ENCODE data around the gene DYNLT5. TPM values are rescaled to one million over a fixed set of nuclear protein-coding genes. Genes with fewer than 3 reads are reported as not detected.
"Not testable (repeated sequence)": the region's sequence is repeated elsewhere in the genome, so short reads cannot be mapped to it uniquely, and the experiment has no call there.

The DYNLT5 gene
- total and polyA plus RNA-seq, 4 donors = 0.23 to 10.3 (median 3.3) TPM; not detected in 1

GRCh38 chr1:66728716-66729115 lies 23.5 kb upstream of the DYNLT5 start:
- DNase-seq; H3K27me3 ChIP-seq (ENCODE audit: control insufficient read depth in 1 of 2, insufficient read depth in 2 of 2, low read length in 1 of 2): not testable (repeated sequence)
- intact Hi-C loops (cut with DNase I) = loop anchor here (5.0 to 10.0 kb wide), 6 partner anchors 41 to 474 kb away; partner anchors contain the start of gene SGIP1 (in 2 of the 2)

DNA sequence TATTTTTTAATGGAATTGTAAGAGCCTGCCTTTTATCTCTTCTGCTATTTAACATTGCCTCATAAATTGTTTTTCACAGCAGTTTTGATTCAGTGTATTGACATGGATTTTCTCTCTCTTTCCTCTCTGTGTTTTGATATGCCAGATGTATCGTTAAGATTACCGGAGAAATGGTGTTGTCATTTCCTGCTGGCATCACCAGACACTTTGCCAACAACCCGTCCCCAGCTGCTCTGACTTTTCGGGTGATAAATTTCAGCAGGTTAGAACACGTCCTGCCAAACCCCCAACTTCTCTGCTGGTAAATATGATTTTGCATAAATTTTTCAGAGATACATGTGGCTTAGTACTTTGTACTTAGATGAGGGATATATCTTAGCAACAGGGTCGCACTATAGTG lies 23.1 kb upstream of the DYNLT5 start:
- Histone ChIP-seq H3K4me1 (ENCODE audit: control insufficient read depth in 1 of 2, insufficient read depth in 2 of 2, low read length in 2 of 2) (peaks cover 0 to 3% of the 10 kb centered on the region in 2 donors), H3K27ac (ENCODE audit: low read depth in 1 of 2, low read length in 2 of 2) (no peak overlapping the region), H3K36me3 (ENCODE audit: control insufficient read depth in 1 of 2, insufficient read depth in 2 of 2, low read length in 1 of 2) (peaks cover 0 to 4% of the 10 kb centered on the region in 2 donors), H3K27me3 (ENCODE audit: control insufficient read depth in 1 of 2, insufficient read depth in 2 of 2, low read length in 1 of 2) (no peaks in the 10 kb centered on the region), H3K4me3 (ENCODE audit: low read length in 2 of 2) (no peak overlapping the region), H3K9me3 (ENCODE audit: control insufficient read depth, low read length) (no peaks in the 10 kb centered on the region)
- intact Hi-C loops (cut with DNase I) = loop anchor here (5.0 to 10.0 kb wide), 6 partner anchors 42 to 474 kb away; partner anchors contain the start of gene SGIP1 (in 2 of the 2)
- ATAC-seq (ENCODE audit: low FRiP score) (no peak), DNase-seq (no peak)
- 37 to 38% methylated on average over 6 of the region's 6 CpGs for WGBS, 2 donors

More at GRCh38 chr1:66728716-66729115, 23.5 kb upstream of the DYNLT5 start:
- not testable (repeated sequence) for H3K4me3 ChIP-seq (ENCODE audit: low read length in 2 of 2); ATAC-seq (ENCODE audit: low FRiP score); H3K4me1 ChIP-seq (ENCODE audit: control insufficient read depth in 1 of 2, insufficient read depth in 2 of 2, low read length in 2 of 2); H3K27ac ChIP-seq (ENCODE audit: low read depth in 1 of 2, low read length in 2 of 2); H3K36me3 ChIP-seq (ENCODE audit: control insufficient read depth in 1 of 2, insufficient read depth in 2 of 2, low read length in 1 of 2); H3K9me3 ChIP-seq (ENCODE audit: control insufficient read depth, low read length)

- ATAC-seq (ENCODE audit: low FRiP score) = no peak
- intact Hi-C loops (cut with DNase I) = loop anchor here (5.0 to 10.0 kb wide), 6 partner anchors 42 to 475 kb away; partner anchors contain the start of gene SGIP1 (in 2 of the 2)
Measured at GRCh38 chr1:66729523-66729922, 22.7 kb upstream of the DYNLT5 start.

GRCh38 chr1:66730462-66730861 lies 21.8 kb upstream of the DYNLT5 start:
- ATAC-seq (ENCODE audit: low FRiP score) (no peak), DNase-seq (no peak)
- Histone ChIP-seq H3K36me3 (ENCODE audit: control insufficient read depth in 1 of 2, insufficient read depth in 2 of 2, low read length in 1 of 2) (peaks cover 0 to 4% of the 10 kb centered on the region in 2 donors), H3K27ac (ENCODE audit: low read depth in 1 of 2, low read length in 2 of 2) (no peak overlapping the region), H3K4me1 (ENCODE audit: control insufficient read depth in 1 of 2, insufficient read depth in 2 of 2, low read length in 2 of 2) (peaks cover 0 to 3% of the 10 kb centered on the region in 2 donors), H3K27me3 (ENCODE audit: control insufficient read depth in 1 of 2, insufficient read depth in 2 of 2, low read length in 1 of 2) (no peaks in the 10 kb centered on the region), H3K9me3 (ENCODE audit: control insufficient read depth, low read length) (no peaks in the 10 kb centered on the region), H3K4me3 (ENCODE audit: low read length in 2 of 2) (no peak overlapping the region)
- WGBS, 2 donors = 87 to 88% methylated on average over 2 of the region's 2 CpGs
- intact Hi-C loops (cut with DNase I) = no loop called here

More at GRCh38 chr1:66729523-66729922, 22.7 kb upstream of the DYNLT5 start:
- Histone ChIP-seq H3K36me3 (ENCODE audit: control insufficient read depth in 1 of 2, insufficient read depth in 2 of 2, low read length in 1 of 2) (peaks cover 0 to 4% of the 10 kb centered on the region in 2 donors), H3K4me1 (ENCODE audit: control insufficient read depth in 1 of 2, insufficient read depth in 2 of 2, low read length in 2 of 2) (peaks cover 0 to 3% of the 10 kb centered on the region in 2 donors), H3K27me3 (ENCODE audit: control insufficient read depth in 1 of 2, insufficient read depth in 2 of 2, low read length in 1 of 2) (no peaks in the 10 kb centered on the region), H3K4me3 (ENCODE audit: low read length in 2 of 2) (no peak overlapping the region), H3K27ac (ENCODE audit: low read depth in 1 of 2, low read length in 2 of 2) (no peak overlapping the region), H3K9me3 (ENCODE audit: control insufficient read depth, low read length) (no peaks in the 10 kb centered on the region)
- WGBS, 2 donors = 91 to 92% methylated on average over 3 of the region's 3 CpGs
- no peak for DNase-seq

DNA sequence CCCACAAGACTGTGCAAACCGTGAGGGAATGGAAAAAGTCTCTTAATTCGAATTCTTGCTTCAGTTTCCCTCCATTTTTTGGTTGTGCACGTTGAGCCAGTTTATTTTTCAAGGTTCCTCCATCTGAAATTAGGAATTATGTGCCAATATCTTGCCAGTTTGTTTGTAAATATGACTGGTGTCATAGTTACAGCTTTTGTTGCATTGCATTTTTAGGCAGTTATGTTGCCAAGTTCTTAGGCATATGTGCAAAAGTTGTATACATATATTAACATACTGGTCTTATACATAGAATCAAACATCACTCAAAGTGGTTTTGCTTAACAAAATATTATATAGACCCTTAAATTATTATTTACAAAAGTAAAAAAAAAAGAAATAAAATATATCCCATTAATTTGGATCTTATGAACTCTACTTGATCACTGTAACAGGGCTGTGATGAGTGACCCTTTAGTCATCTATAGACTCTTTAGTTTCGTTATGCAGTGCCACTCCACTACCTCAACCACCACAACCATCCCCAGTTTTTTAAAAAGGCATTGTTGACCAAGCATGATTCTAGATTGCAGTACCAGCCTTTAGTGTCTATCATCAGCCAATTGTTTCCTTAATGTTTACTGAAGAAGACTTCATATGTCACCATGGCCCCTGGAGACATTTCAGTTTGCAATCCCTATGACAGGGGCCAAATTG lies 20.9 kb upstream of the DYNLT5 start:
- no peak overlapping the region for H3K27ac ChIP-seq (ENCODE audit: low read depth in 1 of 2, low read length in 2 of 2)
- H3K27me3 ChIP-seq (ENCODE audit: control insufficient read depth in 1 of 2, insufficient read depth in 2 of 2, low read length in 1 of 2) = no peaks in the 10 kb centered on the region
- H3K9me3 ChIP-seq (ENCODE audit: control insufficient read depth, low read length) = no peaks in the 10 kb centered on the region
- no peak overlapping the region for H3K4me3 ChIP-seq (ENCODE audit: low read length in 2 of 2)
- 72 to 74% methylated on average over 4 of the region's 4 CpGs for WGBS, 2 donors
- intact Hi-C loops (cut with DNase I) = no loop called here
- H3K36me3 ChIP-seq (ENCODE audit: control insufficient read depth in 1 of 2, insufficient read depth in 2 of 2, low read length in 1 of 2) = peaks cover 0 to 4% of the 10 kb centered on the region in 2 donors
- no peaks in the 10 kb centered on the region for H3K4me1 ChIP-seq (ENCODE audit: control insufficient read depth in 1 of 2, insufficient read depth in 2 of 2, low read length in 2 of 2)
- ATAC-seq (ENCODE audit: low FRiP score) = no peak
- no peak for DNase-seq

DNA sequence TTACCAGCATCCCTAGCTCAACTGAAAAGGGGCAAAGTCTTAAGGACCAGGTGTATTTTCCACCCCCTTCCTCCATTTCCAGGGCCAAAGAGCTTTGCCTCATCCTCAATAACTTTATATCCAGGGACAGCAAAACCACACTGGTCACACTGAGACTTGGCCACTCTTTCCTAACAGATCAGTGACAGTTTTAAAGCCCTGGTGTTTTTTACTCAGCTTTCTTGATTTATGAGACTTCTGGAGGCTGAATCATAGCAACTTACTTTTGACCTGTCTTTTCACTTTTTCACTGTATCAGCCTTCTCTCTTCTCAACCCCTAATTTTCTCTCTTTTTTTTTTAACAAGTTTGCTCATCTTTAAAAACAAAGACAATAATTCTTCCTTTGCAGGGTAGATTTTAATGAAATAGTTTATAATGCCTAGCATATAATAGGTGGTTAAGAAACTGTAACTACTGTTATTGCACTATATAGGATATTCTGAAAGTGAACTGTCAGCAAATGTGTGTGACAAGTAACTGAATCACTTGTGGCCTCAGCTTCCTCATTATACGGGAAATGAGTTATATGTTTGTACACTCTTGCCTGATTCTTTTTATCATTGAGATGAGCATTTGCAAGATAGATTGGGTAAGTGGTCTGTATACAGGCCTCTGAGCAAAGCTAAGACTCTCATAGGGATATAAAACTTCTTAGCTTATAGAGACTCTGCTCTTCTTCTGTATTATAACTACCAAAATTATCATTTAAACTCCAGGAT lies 19.7 kb upstream of the DYNLT5 start:
- intact Hi-C loops (cut with DNase I) = no loop called here
- WGBS, 2 donors = 0 to 2% methylated on average over 1 of the region's 1 CpG
- Histone ChIP-seq H3K4me3 (ENCODE audit: low read length in 2 of 2) (no peak overlapping the region), H3K9me3 (ENCODE audit: control insufficient read depth, low read length) (no peaks in the 10 kb centered on the region), H3K36me3 (ENCODE audit: control insufficient read depth in 1 of 2, insufficient read depth in 2 of 2, low read length in 1 of 2) (peaks cover 0 to 4% of the 10 kb centered on the region in 2 donors), H3K27me3 (ENCODE audit: control insufficient read depth in 1 of 2, insufficient read depth in 2 of 2, low read length in 1 of 2) (no peaks in the 10 kb centered on the region), H3K4me1 (ENCODE audit: control insufficient read depth in 1 of 2, insufficient read depth in 2 of 2, low read length in 2 of 2) (no peaks in the 10 kb centered on the region), H3K27ac (ENCODE audit: low read depth in 1 of 2, low read length in 2 of 2) (no peak overlapping the region)
- no peak for ATAC-seq (ENCODE audit: low FRiP score)
- DNase-seq = no peak

GRCh38 chr1:66733348-66734017 lies 18.8 kb upstream of the DYNLT5 start:
- Histone ChIP-seq H3K4me1 (ENCODE audit: control insufficient read depth in 1 of 2, insufficient read depth in 2 of 2, low read length in 2 of 2) (no peaks in the 10 kb centered on the region), H3K27ac (ENCODE audit: low read depth in 1 of 2, low read length in 2 of 2) (no peak overlapping the region), H3K4me3 (ENCODE audit: low read length in 2 of 2) (no peak overlapping the region), H3K9me3 (ENCODE audit: control insufficient read depth, low read length) (no peaks in the 10 kb centered on the region), H3K36me3 (ENCODE audit: control insufficient read depth in 1 of 2, insufficient read depth in 2 of 2, low read length in 1 of 2) (peaks cover 0 to 4% of the 10 kb centered on the region in 2 donors), H3K27me3 (ENCODE audit: control insufficient read depth in 1 of 2, insufficient read depth in 2 of 2, low read length in 1 of 2) (no peaks in the 10 kb centered on the region)
- intact Hi-C loops (cut with DNase I) = no loop called here
- no peak for ATAC-seq (ENCODE audit: low FRiP score)
- DNase-seq = no peak
- 62% methylated on average over 7 of the region's 7 CpGs for WGBS, 2 donors

DNA sequence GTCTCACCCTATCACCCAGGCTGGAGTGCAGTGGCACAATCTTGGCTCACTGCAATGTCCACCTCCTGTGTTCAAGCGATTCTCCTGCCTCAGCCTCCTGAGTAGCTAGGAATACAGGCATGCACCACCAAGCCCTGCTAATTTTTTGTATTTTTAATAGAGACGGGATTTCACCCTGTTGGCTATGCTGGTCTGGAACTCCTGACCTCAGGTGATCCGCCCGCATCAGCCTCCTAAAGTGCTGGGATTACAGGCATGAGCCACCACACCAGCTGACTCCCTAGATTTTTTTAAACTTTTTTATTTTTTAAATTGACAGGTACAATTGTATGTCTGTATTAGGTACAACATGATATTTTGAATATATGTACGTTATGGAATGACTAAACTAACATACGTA lies 17.7 kb upstream of the DYNLT5 start:
- H3K36me3 ChIP-seq (ENCODE audit: control insufficient read depth in 1 of 2, insufficient read depth in 2 of 2, low read length in 1 of 2); H3K27me3 ChIP-seq (ENCODE audit: control insufficient read depth in 1 of 2, insufficient read depth in 2 of 2, low read length in 1 of 2); H3K4me3 ChIP-seq (ENCODE audit: low read length in 2 of 2); DNase-seq; intact Hi-C loops (cut with DNase I); H3K27ac ChIP-seq (ENCODE audit: low read depth in 1 of 2, low read length in 2 of 2); H3K4me1 ChIP-seq (ENCODE audit: control insufficient read depth in 1 of 2, insufficient read depth in 2 of 2, low read length in 2 of 2); ATAC-seq (ENCODE audit: low FRiP score); H3K9me3 ChIP-seq (ENCODE audit: control insufficient read depth, low read length): not testable (repeated sequence)
- 71 to 74% methylated on average over 6 of the region's 6 CpGs for WGBS, 2 donors
